Panc1 (cell line): Measurements from ENCODE around the gene NEURL4.

Source experiments
- TCF7L2 ChIP-seq: IDR thresholded peaks from 2 replicates; pipeline ENCODE4 v1.6.1; 2011; ENCODE audit warnings: mild to moderate bottlenecking, low read depth, low read length, inconsistent platforms
- TF ChIP-seq, protein P1 (sequence below): fragments of 450-650 bp; IDR thresholded peaks from 2 replicates; pipeline ENCODE4 v1.5.1; 2017; ENCODE audit warnings: mild to moderate bottlenecking

DNA sequence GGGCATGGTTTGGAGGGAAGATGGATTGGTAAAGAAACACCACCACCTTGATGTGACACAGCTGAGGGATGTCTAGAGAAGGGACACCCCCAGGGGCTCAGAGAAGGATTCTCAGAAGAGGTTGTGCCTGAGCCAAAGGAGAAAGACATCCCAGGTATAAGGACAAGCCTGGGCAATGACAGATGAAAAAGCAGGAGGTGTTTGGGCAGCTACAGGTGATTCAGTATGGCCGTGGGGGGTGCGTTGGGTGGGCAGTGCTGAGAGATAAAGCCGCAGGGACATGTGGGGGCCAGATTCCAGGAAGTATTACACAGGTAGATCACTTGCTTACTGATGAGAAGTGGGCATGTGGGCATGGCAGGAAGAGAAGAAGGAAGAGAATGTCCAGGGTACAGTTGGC lies 32.8 kb upstream of the NEURL4 start:
- TF ChIP-seq, protein P1, sequence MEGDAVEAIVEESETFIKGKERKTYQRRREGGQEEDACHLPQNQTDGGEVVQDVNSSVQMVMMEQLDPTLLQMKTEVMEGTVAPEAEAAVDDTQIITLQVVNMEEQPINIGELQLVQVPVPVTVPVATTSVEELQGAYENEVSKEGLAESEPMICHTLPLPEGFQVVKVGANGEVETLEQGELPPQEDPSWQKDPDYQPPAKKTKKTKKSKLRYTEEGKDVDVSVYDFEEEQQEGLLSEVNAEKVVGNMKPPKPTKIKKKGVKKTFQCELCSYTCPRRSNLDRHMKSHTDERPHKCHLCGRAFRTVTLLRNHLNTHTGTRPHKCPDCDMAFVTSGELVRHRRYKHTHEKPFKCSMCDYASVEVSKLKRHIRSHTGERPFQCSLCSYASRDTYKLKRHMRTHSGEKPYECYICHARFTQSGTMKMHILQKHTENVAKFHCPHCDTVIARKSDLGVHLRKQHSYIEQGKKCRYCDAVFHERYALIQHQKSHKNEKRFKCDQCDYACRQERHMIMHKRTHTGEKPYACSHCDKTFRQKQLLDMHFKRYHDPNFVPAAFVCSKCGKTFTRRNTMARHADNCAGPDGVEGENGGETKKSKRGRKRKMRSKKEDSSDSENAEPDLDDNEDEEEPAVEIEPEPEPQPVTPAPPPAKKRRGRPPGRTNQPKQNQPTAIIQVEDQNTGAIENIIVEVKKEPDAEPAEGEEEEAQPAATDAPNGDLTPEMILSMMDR, result no peak
- TF ChIP-seq TCF7L2, result no peak
